ENCODE results near the gene SNX13. TPM values are rescaled to one million over a fixed set of nuclear protein-coding genes. Genes with fewer than 3 reads are reported as not detected.
"Not testable (repeated sequence)": the region's sequence is repeated elsewhere in the genome, so short reads cannot be mapped to it uniquely, and the experiment has no call there.

Gene SNX13
- total RNA-seq, 1 donor from 2014 or later, result 34.3 TPM

DNA sequence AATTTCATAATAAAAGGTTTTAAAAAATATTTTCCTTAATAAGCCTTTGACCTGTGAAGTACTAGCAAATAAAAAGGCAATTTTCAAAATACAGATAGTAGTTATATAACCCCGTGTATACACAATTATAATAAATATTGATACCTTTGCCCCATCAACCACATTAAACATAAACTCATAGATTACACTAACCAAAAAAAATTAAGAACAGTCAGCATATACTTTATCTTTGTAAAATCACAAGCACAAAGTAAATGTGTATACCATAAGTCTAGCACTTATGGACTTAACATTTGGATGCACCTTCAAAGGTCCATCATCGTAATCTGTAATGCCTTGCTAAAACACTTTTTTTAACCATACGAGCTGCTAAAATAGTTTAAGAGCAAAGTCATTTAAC lies 123.4 kb downstream of the SNX13 start:
- TF ChIP-seq, protein P1, sequence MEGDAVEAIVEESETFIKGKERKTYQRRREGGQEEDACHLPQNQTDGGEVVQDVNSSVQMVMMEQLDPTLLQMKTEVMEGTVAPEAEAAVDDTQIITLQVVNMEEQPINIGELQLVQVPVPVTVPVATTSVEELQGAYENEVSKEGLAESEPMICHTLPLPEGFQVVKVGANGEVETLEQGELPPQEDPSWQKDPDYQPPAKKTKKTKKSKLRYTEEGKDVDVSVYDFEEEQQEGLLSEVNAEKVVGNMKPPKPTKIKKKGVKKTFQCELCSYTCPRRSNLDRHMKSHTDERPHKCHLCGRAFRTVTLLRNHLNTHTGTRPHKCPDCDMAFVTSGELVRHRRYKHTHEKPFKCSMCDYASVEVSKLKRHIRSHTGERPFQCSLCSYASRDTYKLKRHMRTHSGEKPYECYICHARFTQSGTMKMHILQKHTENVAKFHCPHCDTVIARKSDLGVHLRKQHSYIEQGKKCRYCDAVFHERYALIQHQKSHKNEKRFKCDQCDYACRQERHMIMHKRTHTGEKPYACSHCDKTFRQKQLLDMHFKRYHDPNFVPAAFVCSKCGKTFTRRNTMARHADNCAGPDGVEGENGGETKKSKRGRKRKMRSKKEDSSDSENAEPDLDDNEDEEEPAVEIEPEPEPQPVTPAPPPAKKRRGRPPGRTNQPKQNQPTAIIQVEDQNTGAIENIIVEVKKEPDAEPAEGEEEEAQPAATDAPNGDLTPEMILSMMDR (IDR thresholded peaks at IDR 0.05; ENCODE audit: unreplicated experiment), result no peak
- Mint-ChIP-seq H3K27ac (ENCODE audit: unreplicated experiment) (no peak overlapping the region), H3K4me1 (ENCODE audit: unreplicated experiment) (no peaks in the 10 kb centered on the region), H3K27me3 (ENCODE audit: unreplicated experiment) (no peaks in the 10 kb centered on the region), H3K9me3 (ENCODE audit: unreplicated experiment) (peaks cover under 1% of the 10 kb centered on the region), H3K4me3 (ENCODE audit: unreplicated experiment) (no peak overlapping the region), H3K36me3 (ENCODE audit: low read depth, unreplicated experiment) (peaks cover 9% of the 10 kb centered on the region)
- no peak for DNase-seq (ENCODE audit: low spot score)

DNA sequence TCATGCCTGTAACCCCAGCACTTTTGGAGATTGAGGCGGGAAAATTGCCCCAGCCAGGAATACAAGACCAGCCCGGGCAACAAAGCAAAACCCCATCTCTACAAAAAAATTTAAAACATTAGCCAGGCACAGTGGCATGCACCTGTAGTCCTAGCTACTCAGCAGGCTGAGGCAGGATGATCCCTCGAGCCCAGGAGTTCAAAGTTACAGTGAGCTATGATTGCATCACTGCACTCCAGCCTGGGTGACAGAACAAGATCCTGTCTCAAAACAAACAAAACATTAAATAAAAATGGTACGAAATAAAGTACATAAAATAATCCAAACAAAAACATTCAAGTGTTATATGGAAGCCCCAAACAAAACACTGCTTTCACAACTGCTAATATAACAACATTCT lies 125.0 kb downstream of the SNX13 start:
- no peaks in the 10 kb centered on the region for H3K4me1 Mint-ChIP-seq (ENCODE audit: unreplicated experiment)
- TF ChIP-seq, protein P1 (IDR thresholded peaks at IDR 0.05; ENCODE audit: unreplicated experiment), result no peak
- H3K36me3 Mint-ChIP-seq (ENCODE audit: low read depth, unreplicated experiment), result peaks cover 20% of the 10 kb centered on the region
- no peak overlapping the region for H3K27ac Mint-ChIP-seq (ENCODE audit: unreplicated experiment)
- H3K4me3 Mint-ChIP-seq (ENCODE audit: unreplicated experiment), result no peak overlapping the region
- H3K9me3 Mint-ChIP-seq (ENCODE audit: unreplicated experiment), result peaks cover 10% of the 10 kb centered on the region
- peaks cover 1% of the 10 kb centered on the region for H3K27me3 Mint-ChIP-seq (ENCODE audit: unreplicated experiment)
- DNase-seq (ENCODE audit: low spot score), result no peak

DNA sequence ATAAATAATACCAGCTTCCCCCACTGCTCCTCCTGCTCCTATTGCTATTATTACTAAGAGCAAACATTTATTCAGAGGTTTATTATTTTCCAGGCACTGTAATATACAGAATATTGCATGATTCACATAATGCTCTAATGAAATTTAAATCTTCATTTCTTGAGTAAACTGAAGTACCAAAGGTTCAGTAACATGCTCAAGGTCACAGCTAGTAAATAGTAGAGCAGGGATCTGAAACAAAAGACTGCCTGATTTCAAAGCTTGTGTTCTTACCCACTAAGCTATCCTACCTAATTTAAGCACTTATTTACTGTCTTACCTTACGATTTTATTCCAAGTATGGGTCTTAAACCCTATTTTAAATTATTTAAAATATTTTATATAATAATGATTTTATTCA lies 126.2 kb downstream of the SNX13 start:
- TF ChIP-seq, protein P1 (IDR thresholded peaks at IDR 0.05; ENCODE audit: unreplicated experiment), result no peak
- Mint-ChIP-seq H3K9me3 (ENCODE audit: unreplicated experiment) (peaks cover 10% of the 10 kb centered on the region), H3K36me3 (ENCODE audit: low read depth, unreplicated experiment) (peaks cover 26% of the 10 kb centered on the region), H3K4me3 (ENCODE audit: unreplicated experiment) (no peak overlapping the region), H3K27ac (ENCODE audit: unreplicated experiment) (no peak overlapping the region), H3K27me3 (ENCODE audit: unreplicated experiment) (peaks cover 2% of the 10 kb centered on the region), H3K4me1 (ENCODE audit: unreplicated experiment) (no peaks in the 10 kb centered on the region)
- no peak for DNase-seq (ENCODE audit: low spot score)

DNA sequence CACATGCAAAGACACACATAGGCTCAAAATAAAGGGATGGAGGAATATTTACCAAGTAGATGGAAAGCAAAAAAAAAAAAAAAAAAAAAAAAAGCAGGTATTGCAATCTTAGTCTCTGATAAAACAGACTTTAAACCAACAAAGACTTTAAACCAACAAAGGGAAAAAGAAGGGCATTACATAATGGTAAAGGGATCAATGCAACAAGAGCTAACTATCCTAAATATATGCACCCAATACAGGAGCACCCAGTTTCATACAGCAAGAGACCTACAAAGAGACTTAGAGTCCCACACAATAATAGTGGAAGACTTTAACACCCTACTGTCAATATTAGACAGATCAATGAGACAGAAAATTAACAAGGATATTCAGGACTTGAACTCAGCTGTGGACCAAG lies 131.1 kb downstream of the SNX13 start:
- DNase-seq (ENCODE audit: low spot score); H3K27ac Mint-ChIP-seq (ENCODE audit: unreplicated experiment); H3K27me3 Mint-ChIP-seq (ENCODE audit: unreplicated experiment); H3K4me1 Mint-ChIP-seq (ENCODE audit: unreplicated experiment); H3K4me3 Mint-ChIP-seq (ENCODE audit: unreplicated experiment): not testable (repeated sequence)
- Mint-ChIP-seq H3K36me3 (ENCODE audit: low read depth, unreplicated experiment) (peaks cover 32% of the 10 kb centered on the region), H3K9me3 (ENCODE audit: unreplicated experiment) (peaks cover 10% of the 10 kb centered on the region)

DNA sequence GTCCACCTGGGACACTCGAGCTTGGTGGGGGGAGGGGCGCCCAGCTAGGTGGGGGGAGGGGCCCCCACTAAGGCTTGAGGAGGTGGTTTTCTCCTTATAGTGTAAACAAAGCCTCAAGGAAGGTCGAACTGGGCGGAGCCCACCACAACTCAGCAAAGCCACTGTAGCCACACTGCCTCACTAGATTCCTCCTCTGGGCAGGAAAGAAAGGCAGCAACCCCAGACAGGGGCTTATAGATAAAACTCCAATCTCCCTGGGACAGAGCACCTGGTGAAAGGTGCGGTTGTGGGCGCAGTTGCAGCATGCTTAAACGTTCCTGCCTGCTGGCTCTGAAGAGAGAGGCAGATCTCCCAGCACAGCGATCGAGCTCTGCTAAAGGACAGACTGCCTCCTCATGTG lies 133.1 kb downstream of the SNX13 start:
- H3K27me3 Mint-ChIP-seq (ENCODE audit: unreplicated experiment), result peaks cover 2% of the 10 kb centered on the region
- peaks cover 26% of the 10 kb centered on the region for H3K36me3 Mint-ChIP-seq (ENCODE audit: low read depth, unreplicated experiment)
- H3K4me1 Mint-ChIP-seq (ENCODE audit: unreplicated experiment), result peaks cover 2% of the 10 kb centered on the region
- peaks cover 10% of the 10 kb centered on the region for H3K9me3 Mint-ChIP-seq (ENCODE audit: unreplicated experiment)
- TF ChIP-seq, protein P1 (IDR thresholded peaks at IDR 0.05; ENCODE audit: unreplicated experiment), result no peak
- H3K27ac Mint-ChIP-seq (ENCODE audit: unreplicated experiment), result no peak overlapping the region
- no peak for DNase-seq (ENCODE audit: low spot score)
- H3K4me3 Mint-ChIP-seq (ENCODE audit: unreplicated experiment), result no peak overlapping the region

DNA sequence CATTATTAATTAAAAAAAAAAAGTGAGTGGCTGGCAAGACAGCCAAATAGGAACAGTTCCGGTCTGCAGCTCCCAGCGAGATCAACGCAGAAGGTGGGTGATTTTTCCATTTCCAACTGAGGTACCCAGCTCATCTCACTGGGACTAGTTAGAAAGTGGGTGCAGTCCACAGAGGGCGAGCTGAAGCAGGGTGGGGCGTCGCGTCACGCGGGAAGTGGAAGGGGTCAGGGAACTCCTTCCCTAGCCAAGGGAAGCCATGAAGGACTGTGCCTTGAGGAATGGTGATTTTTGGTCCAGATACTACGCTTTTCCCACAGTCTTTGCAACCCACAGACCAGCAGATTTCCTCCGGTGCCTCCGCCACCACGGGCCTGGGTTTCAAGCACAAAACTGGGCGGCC lies 133.7 kb downstream of the SNX13 start:
- H3K4me1 Mint-ChIP-seq (ENCODE audit: unreplicated experiment), result peaks cover 2% of the 10 kb centered on the region
- peaks cover 7% of the 10 kb centered on the region for H3K9me3 Mint-ChIP-seq (ENCODE audit: unreplicated experiment)
- peaks cover 20% of the 10 kb centered on the region for H3K36me3 Mint-ChIP-seq (ENCODE audit: low read depth, unreplicated experiment)
- DNase-seq (ENCODE audit: low spot score), result no peak
- peak overlapping the region; percentile 8 for H3K4me3 Mint-ChIP-seq (ENCODE audit: unreplicated experiment)
- H3K27me3 Mint-ChIP-seq (ENCODE audit: unreplicated experiment), result peaks cover 2% of the 10 kb centered on the region
- no peak overlapping the region for H3K27ac Mint-ChIP-seq (ENCODE audit: unreplicated experiment)
- TF ChIP-seq, protein P1 (IDR thresholded peaks at IDR 0.05; ENCODE audit: unreplicated experiment), result no peak
